Mesendoderm (in vitro differentiated cells): ENCODE data around the gene ISX.

Source experiments
- DNase-seq: peaks from one replicate; pipeline ENCODE4 v3.0.0; 2013
- H2AK5ac ChIP-seq: 2 replicates; pipeline ENCODE4 v1.6.1; 2013; ENCODE audit warnings: low read length, inconsistent platforms
- H2BK120ac ChIP-seq: 2 replicates; pipeline ENCODE4 v1.6.1; 2013; ENCODE audit warnings: low read depth, mild to moderate bottlenecking, low read length, moderate library complexity, mixed read lengths
- H2BK15ac ChIP-seq: replicated peaks from 2 replicates; pipeline ENCODE4 v1.6.1; 2013; ENCODE audit warnings: low read depth, mild to moderate bottlenecking, moderate library complexity
- H2BK5ac ChIP-seq: 2 replicates; pipeline ENCODE4 v1.6.1; 2013; ENCODE audit warnings: low read length, inconsistent platforms
- H3K18ac ChIP-seq: 2 replicates; pipeline ENCODE4 v1.6.1; 2013; ENCODE audit warnings: mild to moderate bottlenecking, low read length, mixed read lengths
- H3K23ac ChIP-seq: one replicate; pipeline ENCODE4 v1.6.1; 2013; ENCODE audit warnings: low read length
- H3K27ac ChIP-seq: 2 replicates; pipeline ENCODE4 v1.5.1; 2013; ENCODE audit warnings: low read depth, mild to moderate bottlenecking, inconsistent platforms, low read length, moderate library complexity
- H3K27me3 ChIP-seq: 2 replicates; pipeline ENCODE4 v1.6.1; 2013; ENCODE audit warnings: low read length, control low read depth, mild to moderate bottlenecking, inconsistent platforms; ENCODE audit not compliant: insufficient read depth, poor library complexity
- H3K36me3 ChIP-seq: 2 replicates; pipeline ENCODE4 v1.6.1; 2013; ENCODE audit warnings: low read length, inconsistent platforms; ENCODE audit not compliant: control insufficient read depth, insufficient read depth
- H3K4ac ChIP-seq: one replicate; pipeline ENCODE4 v1.6.1; 2013; ENCODE audit warnings: low read depth, mild to moderate bottlenecking, low read length, moderate library complexity
- H3K4me1 ChIP-seq: 2 replicates; pipeline ENCODE4 v1.6.1; 2013; ENCODE audit warnings: low read depth, low read length, inconsistent platforms; ENCODE audit not compliant: control insufficient read depth
- H3K4me2 ChIP-seq: 2 replicates; pipeline ENCODE4 v1.6.1; 2013; ENCODE audit warnings: low read length
- H3K4me3 ChIP-seq: 2 replicates; pipeline ENCODE4 v1.5.1; 2013; ENCODE audit warnings: mild to moderate bottlenecking, low read length
- H3K56ac ChIP-seq: one replicate; pipeline ENCODE4 v1.6.1; 2013; ENCODE audit warnings: low read length
- H3K79me1 ChIP-seq: 2 replicates; pipeline ENCODE4 v1.6.1; 2013; ENCODE audit warnings: low read length, inconsistent platforms
- H3K79me2 ChIP-seq: 2 replicates; pipeline ENCODE4 v1.6.1; 2013; ENCODE audit warnings: mild to moderate bottlenecking, low read length; ENCODE audit not compliant: control insufficient read depth, insufficient read depth
- H3K9ac ChIP-seq: 2 replicates; pipeline ENCODE4 v1.6.1; 2013; ENCODE audit warnings: low read length, inconsistent platforms
- H4K5ac ChIP-seq: one replicate; pipeline ENCODE4 v1.6.1; 2013; ENCODE audit warnings: low read length
- H4K8ac ChIP-seq: one replicate; pipeline ENCODE4 v1.6.1; 2013; ENCODE audit warnings: low read depth, mild to moderate bottlenecking, control low read depth, low read length, moderate library complexity
- WGBS: extraction: QIAGEN DNeasy Blood & Tissue Kit; methylation state at CpG from one replicate; pipeline ENCODE4 v1.1.7; 2013; ENCODE audit warnings: low lambda C conversion rate, missing lambda C conversion rate; ENCODE audit not compliant: insufficient coverage; ENCODE audit errors: extremely low coverage; 5-methylcytosine and 5-hydroxymethylcytosine counted together

The ISX gene

DNA sequence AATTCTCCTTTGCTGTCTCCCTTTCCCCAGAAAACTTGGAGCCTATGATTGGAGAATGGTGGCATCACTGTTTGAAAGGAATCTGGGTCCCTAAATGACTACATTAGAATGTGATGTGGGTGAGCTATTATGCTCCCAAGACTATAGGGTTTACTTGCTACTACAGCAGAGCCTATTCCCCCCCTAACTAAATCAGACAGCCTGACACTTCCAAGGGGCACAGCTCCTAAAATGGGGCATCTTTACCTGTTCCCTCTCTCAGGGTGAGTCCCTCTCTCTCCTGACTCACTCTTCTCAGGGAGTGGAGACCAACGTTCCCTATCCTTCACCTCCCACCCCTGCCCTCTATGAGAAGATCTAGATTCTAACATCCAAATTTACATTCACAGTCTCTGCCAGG is 775 bp upstream of the ISX start:
- no peak overlapping the region for H3K4ac ChIP-seq
- H3K4me1 ChIP-seq: no peaks in the 10 kb centered on the region
- no peak for DNase-seq
- H3K9ac ChIP-seq: no peak overlapping the region
- H2BK5ac ChIP-seq: no peak overlapping the region
- no peaks in the 10 kb centered on the region for H3K79me2 ChIP-seq
- H3K56ac ChIP-seq: no peak overlapping the region
- H4K8ac ChIP-seq: no peak overlapping the region
- H3K36me3 ChIP-seq: no peaks in the 10 kb centered on the region
- no peak overlapping the region for H2BK15ac ChIP-seq
- H4K5ac ChIP-seq: no peak overlapping the region
- no CpG with 5 or more reads among the region's 1 CpG for WGBS
- H3K79me1 ChIP-seq: no peaks in the 10 kb centered on the region
- H2AK5ac ChIP-seq: no peak overlapping the region
- no peak overlapping the region for H3K4me3 ChIP-seq
- H3K4me2 ChIP-seq: no peak overlapping the region
- no peak overlapping the region for H3K18ac ChIP-seq
- no peaks in the 10 kb centered on the region for H3K27me3 ChIP-seq
- H3K23ac ChIP-seq: no peak overlapping the region
- H2BK120ac ChIP-seq: no peak overlapping the region
- no peak overlapping the region for H3K27ac ChIP-seq

DNA sequence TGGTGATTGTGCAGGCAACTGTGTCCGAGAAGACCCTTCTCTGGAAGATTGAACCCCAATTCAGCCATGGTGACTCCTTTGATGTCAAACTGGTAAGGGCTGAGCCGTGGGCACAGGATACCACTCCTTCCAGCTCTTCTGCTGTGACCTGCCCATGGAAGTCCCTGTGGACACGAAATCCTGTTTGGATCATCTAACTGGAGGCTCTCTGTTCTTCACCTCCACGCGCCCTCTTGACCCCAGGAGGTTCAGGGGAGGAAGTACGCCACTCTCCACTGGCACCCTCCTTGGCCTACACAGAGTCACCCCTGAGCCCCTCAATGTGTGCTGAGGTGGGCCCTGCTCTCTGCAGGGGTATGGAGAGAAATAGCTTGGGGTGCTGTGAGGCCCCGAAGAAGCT is 810 bp downstream of the ISX start:
- Histone ChIP-seq H2AK5ac (no peak overlapping the region), H3K79me1 (no peaks in the 10 kb centered on the region), H3K9ac (no peak overlapping the region), H2BK15ac (no peak overlapping the region), H4K5ac (no peak overlapping the region), H3K36me3 (no peaks in the 10 kb centered on the region), H3K27ac (no peak overlapping the region), H3K27me3 (no peaks in the 10 kb centered on the region), H3K4me2 (no peak overlapping the region), H3K4me1 (no peaks in the 10 kb centered on the region), H3K23ac (no peak overlapping the region), H3K4me3 (no peak overlapping the region), H3K18ac (no peak overlapping the region), H2BK5ac (no peak overlapping the region), H3K4ac (no peak overlapping the region), H2BK120ac (no peak overlapping the region), H4K8ac (no peak overlapping the region), H3K56ac (no peak overlapping the region), H3K79me2 (no peaks in the 10 kb centered on the region)
- no peak for DNase-seq
- WGBS: no CpG with 5 or more reads among the region's 7 CpGs

DNA sequence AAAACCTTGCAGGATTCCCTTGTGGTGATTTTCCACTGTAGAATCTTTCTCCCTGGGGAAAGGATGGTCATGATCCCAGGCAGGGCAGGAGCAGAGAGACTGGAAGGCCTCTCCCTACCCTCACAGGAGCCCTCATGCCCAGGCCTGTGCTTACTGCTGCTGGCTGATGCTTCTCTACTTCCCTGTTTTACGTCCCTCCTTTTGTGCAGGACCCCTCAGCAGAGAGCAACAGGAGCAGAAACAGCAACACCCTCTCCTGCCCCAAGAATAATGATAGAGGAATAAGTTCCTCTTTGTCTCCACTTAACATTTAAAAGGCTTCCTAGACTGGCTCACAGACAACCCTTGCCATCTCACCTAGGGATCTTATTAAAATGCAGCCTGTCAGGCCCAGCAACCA is 3.6 kb downstream of the ISX start:
- Histone ChIP-seq H2AK5ac (no peak overlapping the region), H3K4me2 (no peak overlapping the region), H4K5ac (no peak overlapping the region), H3K18ac (no peak overlapping the region), H3K9ac (no peak overlapping the region), H2BK120ac (no peak overlapping the region), H3K4ac (no peak overlapping the region), H3K27ac (no peak overlapping the region), H2BK5ac (no peak overlapping the region), H2BK15ac (no peak overlapping the region), H4K8ac (no peak overlapping the region), H3K4me3 (no peak overlapping the region), H3K27me3 (no peaks in the 10 kb centered on the region), H3K23ac (no peak overlapping the region), H3K36me3 (no peaks in the 10 kb centered on the region), H3K56ac (no peak overlapping the region), H3K79me1 (no peaks in the 10 kb centered on the region), H3K79me2 (no peaks in the 10 kb centered on the region), H3K4me1 (no peaks in the 10 kb centered on the region)
- no peak for DNase-seq
- no CpG with 5 or more reads among the region's 1 CpG for WGBS

DNA sequence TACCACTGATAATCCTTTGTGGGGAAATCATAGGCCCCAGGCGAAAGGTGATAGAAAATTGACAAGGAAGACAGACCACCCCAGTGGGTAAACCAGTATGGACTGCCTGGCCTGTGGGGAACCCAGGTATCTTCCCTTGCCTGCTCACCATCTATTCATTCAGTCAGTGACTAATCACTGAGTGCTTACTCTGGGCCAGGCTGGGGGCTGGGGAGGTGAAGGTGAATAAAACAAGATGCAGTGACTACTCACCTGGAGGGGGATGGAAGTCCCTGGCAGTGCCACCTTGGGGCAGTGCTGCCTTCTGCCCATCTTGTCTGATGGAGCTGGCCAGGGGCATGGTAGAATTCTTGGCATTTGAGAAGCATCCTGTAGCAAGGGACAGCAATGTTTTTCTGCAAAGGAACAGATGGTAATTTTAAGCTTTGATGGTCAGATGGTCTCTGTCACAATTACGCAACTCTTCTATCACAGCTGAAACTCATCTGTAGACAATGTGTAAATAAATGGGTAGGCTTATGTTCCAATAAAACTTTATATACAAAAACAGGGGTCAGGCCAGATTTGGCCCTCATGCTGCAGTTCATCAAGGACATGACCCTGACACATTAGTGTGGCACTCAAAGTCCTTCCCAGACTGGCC is 4.6 kb downstream of the ISX start:
- Histone ChIP-seq H2AK5ac (no peak overlapping the region), H2BK5ac (no peak overlapping the region), H4K8ac (no peak overlapping the region), H4K5ac (no peak overlapping the region), H2BK120ac (no peak overlapping the region), H3K27ac (no peak overlapping the region), H3K4me1 (no peaks in the 10 kb centered on the region), H3K4me2 (no peak overlapping the region), H3K4ac (no peak overlapping the region), H3K18ac (no peak overlapping the region), H3K36me3 (no peaks in the 10 kb centered on the region), H3K79me1 (no peaks in the 10 kb centered on the region), H2BK15ac (no peak overlapping the region), H3K56ac (no peak overlapping the region), H3K4me3 (no peak overlapping the region), H3K27me3 (no peaks in the 10 kb centered on the region), H3K23ac (no peak overlapping the region), H3K79me2 (no peaks in the 10 kb centered on the region), H3K9ac (no peak overlapping the region)
- no peak for DNase-seq
- no CpG with 5 or more reads among the region's 2 CpGs for WGBS

DNA sequence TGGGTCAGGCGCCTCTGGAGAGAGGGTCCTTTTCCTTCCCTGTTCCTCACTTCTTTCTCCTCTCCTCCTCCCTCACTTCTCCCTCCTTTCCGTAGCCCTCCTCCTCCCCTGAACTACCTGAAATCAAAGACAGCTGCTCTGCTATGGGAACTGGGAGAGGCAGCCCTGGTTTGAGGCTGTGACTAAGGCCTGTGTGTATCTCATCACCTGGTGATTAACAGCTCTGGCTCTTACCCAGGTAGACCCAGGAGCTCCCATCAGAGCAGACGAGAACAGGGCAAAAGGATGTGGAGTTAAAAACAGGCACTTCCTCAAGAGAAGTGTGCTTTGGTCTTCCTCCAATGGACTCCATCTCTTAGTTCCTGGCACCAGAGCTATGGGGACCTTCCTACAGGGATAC is 5.8 kb downstream of the ISX start:
- no peaks in the 10 kb centered on the region for H3K36me3 ChIP-seq
- H3K4me2 ChIP-seq: no peak overlapping the region
- H3K56ac ChIP-seq: no peak overlapping the region
- H2AK5ac ChIP-seq: no peak overlapping the region
- no peaks in the 10 kb centered on the region for H3K79me1 ChIP-seq
- H2BK5ac ChIP-seq: no peak overlapping the region
- H3K4me1 ChIP-seq: no peaks in the 10 kb centered on the region
- WGBS: no CpG with 5 or more reads among the region's 3 CpGs
- DNase-seq: no peak
- H3K79me2 ChIP-seq: no peaks in the 10 kb centered on the region
- H3K4me3 ChIP-seq: no peak overlapping the region
- H3K18ac ChIP-seq: no peak overlapping the region
- no peak overlapping the region for H2BK15ac ChIP-seq
- no peak overlapping the region for H4K8ac ChIP-seq
- H3K4ac ChIP-seq: no peak overlapping the region
- H3K23ac ChIP-seq: no peak overlapping the region
- no peaks in the 10 kb centered on the region for H3K27me3 ChIP-seq
- H3K27ac ChIP-seq: no peak overlapping the region
- H2BK120ac ChIP-seq: no peak overlapping the region
- H3K9ac ChIP-seq: no peak overlapping the region
- H4K5ac ChIP-seq: no peak overlapping the region

DNA sequence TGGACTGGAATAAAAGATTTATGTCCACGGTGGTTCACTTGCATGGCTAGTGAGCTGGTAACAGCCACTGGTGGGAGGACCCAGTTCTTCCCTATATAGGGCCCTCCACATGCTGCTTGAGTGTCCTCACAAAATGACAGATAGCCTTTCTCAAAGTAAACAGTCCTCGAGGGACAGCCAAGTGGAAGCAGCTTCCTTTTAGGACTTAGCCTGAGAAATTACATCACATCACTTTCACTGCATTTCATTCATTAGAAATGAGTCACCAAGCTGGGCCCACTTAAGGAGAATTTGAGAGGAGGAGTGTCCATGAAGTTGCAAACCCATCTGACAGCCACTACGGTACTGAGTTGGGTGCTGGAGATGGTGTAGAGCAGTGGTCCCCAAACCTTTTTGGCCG is 7.0 kb downstream of the ISX start:
- no peak overlapping the region for H4K5ac ChIP-seq
- H2BK120ac ChIP-seq: no peak overlapping the region
- no peaks in the 10 kb centered on the region for H3K79me2 ChIP-seq
- H3K56ac ChIP-seq: no peak overlapping the region
- no peak overlapping the region for H3K23ac ChIP-seq
- no peak overlapping the region for H3K4ac ChIP-seq
- H3K18ac ChIP-seq: no peak overlapping the region
- H2AK5ac ChIP-seq: no peak overlapping the region
- H3K4me2 ChIP-seq: no peak overlapping the region
- no peak overlapping the region for H4K8ac ChIP-seq
- H2BK15ac ChIP-seq: no peak overlapping the region
- peak; percentile 79 for DNase-seq
- H3K27me3 ChIP-seq: no peaks in the 10 kb centered on the region
- H3K4me3 ChIP-seq: no peak overlapping the region
- WGBS: no CpG with 5 or more reads among the region's 4 CpGs
- H3K4me1 ChIP-seq: no peaks in the 10 kb centered on the region
- no peak overlapping the region for H3K27ac ChIP-seq
- H3K9ac ChIP-seq: no peak overlapping the region
- H2BK5ac ChIP-seq: no peak overlapping the region
- H3K79me1 ChIP-seq: no peaks in the 10 kb centered on the region
- H3K36me3 ChIP-seq: no peaks in the 10 kb centered on the region
